Measurements from ENCODE around the gene OR6N2. TPM values are rescaled to one million over a fixed set of nuclear protein-coding genes. Genes with fewer than 3 reads are reported as not detected.

OR6N2 gene
- total and polyA plus RNA-seq, 9 of the 15 experiments (the other 6 are each of a cell fraction or from before 2014, with no cell fraction given) = not detected

DNA sequence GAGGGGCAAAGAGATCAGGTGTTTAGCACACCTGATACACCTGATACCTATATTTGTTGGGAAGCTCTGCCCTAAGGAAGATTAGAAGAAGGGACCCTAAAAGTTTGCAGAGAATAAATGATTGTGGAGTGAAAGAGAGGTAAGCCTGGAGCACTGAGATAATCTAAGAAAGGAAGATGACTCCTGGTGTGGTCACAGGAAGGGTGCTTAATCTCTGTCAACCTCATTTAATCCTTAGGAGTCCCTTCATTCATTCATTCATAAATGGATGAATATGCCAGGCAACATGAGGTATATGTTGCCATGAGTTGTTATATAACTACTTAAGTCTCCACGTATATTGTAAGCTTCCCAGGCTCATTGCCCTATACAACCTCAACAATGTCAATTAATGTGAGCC is 34.0 kb upstream of the OR6N2 start (continued):
- TF ChIP-seq, protein P1, sequence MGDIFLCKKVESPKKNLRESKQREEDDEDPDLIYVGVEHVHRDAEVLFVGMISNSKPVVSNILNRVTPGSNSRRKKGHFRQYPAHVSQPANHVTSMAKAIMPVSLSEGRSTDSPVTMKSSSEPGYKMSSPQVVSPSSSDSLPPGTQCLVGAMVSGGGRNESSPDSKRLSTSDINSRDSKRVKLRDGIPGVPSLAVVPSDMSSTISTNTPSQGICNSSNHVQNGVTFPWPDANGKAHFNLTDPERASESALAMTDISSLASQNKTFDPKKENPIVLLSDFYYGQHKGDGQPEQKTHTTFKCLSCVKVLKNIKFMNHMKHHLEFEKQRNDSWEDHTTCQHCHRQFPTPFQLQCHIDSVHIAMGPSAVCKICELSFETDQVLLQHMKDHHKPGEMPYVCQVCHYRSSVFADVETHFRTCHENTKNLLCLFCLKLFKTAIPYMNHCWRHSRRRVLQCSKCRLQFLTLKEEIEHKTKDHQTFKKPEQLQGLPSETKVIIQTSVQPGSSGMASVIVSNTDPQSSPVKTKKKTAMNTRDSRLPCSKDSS (IDR thresholded peaks at IDR 0.05; ENCODE audit: low read depth, partially characterized antibody) = no peak
- no peak for TF ChIP-seq LEF1 (IDR thresholded peaks at IDR 0.05)
- no peak for TF ChIP-seq CBX5 (IDR thresholded peaks at IDR 0.05; ENCODE audit: borderline replicate concordance, low read depth)
- no peak for TF ChIP-seq POLR2AphosphoS5 (IDR thresholded peaks at IDR 0.05; ENCODE audit: control insufficient read depth, insufficient read depth, low read depth, low read length)
- TF ChIP-seq TAF1 (IDR thresholded peaks at IDR 0.05; ENCODE audit: control insufficient read depth, extremely low read depth, insufficient read depth, low read length, severe bottlenecking) = no peak
- no peak for TF ChIP-seq CBX1 (IDR thresholded peaks at IDR 0.05; ENCODE audit: low read depth)
- TF ChIP-seq FOXK1 (CRISPR knock-in tag; IDR thresholded peaks at IDR 0.05; ENCODE audit: borderline replicate concordance) = no peak
- TF ChIP-seq, protein P2, sequence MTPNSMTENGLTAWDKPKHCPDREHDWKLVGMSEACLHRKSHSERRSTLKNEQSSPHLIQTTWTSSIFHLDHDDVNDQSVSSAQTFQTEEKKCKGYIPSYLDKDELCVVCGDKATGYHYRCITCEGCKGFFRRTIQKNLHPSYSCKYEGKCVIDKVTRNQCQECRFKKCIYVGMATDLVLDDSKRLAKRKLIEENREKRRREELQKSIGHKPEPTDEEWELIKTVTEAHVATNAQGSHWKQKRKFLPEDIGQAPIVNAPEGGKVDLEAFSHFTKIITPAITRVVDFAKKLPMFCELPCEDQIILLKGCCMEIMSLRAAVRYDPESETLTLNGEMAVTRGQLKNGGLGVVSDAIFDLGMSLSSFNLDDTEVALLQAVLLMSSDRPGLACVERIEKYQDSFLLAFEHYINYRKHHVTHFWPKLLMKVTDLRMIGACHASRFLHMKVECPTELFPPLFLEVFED (CRISPR knock-in tag; conservative IDR thresholded peaks at IDR 0.05) = no peak
- TF ChIP-seq, protein P3, sequence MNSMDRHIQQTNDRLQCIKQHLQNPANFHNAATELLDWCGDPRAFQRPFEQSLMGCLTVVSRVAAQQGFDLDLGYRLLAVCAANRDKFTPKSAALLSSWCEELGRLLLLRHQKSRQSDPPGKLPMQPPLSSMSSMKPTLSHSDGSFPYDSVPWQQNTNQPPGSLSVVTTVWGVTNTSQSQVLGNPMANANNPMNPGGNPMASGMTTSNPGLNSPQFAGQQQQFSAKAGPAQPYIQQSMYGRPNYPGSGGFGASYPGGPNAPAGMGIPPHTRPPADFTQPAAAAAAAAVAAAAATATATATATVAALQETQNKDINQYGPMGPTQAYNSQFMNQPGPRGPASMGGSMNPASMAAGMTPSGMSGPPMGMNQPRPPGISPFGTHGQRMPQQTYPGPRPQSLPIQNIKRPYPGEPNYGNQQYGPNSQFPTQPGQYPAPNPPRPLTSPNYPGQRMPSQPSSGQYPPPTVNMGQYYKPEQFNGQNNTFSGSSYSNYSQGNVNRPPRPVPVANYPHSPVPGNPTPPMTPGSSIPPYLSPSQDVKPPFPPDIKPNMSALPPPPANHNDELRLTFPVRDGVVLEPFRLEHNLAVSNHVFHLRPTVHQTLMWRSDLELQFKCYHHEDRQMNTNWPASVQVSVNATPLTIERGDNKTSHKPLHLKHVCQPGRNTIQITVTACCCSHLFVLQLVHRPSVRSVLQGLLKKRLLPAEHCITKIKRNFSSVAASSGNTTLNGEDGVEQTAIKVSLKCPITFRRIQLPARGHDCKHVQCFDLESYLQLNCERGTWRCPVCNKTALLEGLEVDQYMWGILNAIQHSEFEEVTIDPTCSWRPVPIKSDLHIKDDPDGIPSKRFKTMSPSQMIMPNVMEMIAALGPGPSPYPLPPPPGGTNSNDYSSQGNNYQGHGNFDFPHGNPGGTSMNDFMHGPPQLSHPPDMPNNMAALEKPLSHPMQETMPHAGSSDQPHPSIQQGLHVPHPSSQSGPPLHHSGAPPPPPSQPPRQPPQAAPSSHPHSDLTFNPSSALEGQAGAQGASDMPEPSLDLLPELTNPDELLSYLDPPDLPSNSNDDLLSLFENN (IDR thresholded peaks at IDR 0.05; ENCODE audit: low read depth in 2 of 2, low read length in 2 of 2) = no peak
- no peak for TF ChIP-seq PML (IDR thresholded peaks at IDR 0.05; ENCODE audit: low read length)
- no peak for TF ChIP-seq DIDO1 (tag; IDR thresholded peaks at IDR 0.05; ENCODE audit: low read depth)
- TF ChIP-seq ILF3 (IDR thresholded peaks at IDR 0.05; ENCODE audit: borderline replicate concordance) = no peak
- TF ChIP-seq, protein P4, sequence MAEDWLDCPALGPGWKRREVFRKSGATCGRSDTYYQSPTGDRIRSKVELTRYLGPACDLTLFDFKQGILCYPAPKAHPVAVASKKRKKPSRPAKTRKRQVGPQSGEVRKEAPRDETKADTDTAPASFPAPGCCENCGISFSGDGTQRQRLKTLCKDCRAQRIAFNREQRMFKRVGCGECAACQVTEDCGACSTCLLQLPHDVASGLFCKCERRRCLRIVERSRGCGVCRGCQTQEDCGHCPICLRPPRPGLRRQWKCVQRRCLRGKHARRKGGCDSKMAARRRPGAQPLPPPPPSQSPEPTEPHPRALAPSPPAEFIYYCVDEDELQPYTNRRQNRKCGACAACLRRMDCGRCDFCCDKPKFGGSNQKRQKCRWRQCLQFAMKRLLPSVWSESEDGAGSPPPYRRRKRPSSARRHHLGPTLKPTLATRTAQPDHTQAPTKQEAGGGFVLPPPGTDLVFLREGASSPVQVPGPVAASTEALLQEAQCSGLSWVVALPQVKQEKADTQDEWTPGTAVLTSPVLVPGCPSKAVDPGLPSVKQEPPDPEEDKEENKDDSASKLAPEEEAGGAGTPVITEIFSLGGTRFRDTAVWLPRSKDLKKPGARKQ (CRISPR knock-in tag; IDR thresholded peaks at IDR 0.05) = no peak
- TF ChIP-seq MED1 (CRISPR knock-in tag; IDR thresholded peaks at IDR 0.05; ENCODE audit: borderline replicate concordance) = no peak
- TF ChIP-seq TARDBP (IDR thresholded peaks at IDR 0.05) = no peak
- TF ChIP-seq PURB (CRISPR knock-in tag; IDR thresholded peaks at IDR 0.05; ENCODE audit: low read depth) = no peak
- TF ChIP-seq GTF2F1 (IDR thresholded peaks at IDR 0.05; ENCODE audit: low read depth, low read length) = no peak
- TF ChIP-seq HNRNPH1 (optimal IDR thresholded peaks at IDR 0.05; ENCODE audit: low read depth, low read length) = no peak
- TF ChIP-seq TAL1 (IDR thresholded peaks at IDR 0.05) = peak; percentile 35; the same call in 1 of the 2 replicates
- no peak for TF ChIP-seq ZNF785 (CRISPR knock-in tag; IDR thresholded peaks at IDR 0.05)
- no peak for TF ChIP-seq GABPA (tag; conservative IDR thresholded peaks at IDR 0.05; ENCODE audit: low read depth)
- no peak for TF ChIP-seq TCF7 (IDR thresholded peaks at IDR 0.05; ENCODE audit: borderline replicate concordance)
- TF ChIP-seq HCFC1 (IDR thresholded peaks at IDR 0.05; ENCODE audit: low read depth, low read length) = no peak

All from K562 (cell line).